Smooth muscle cell (in vitro differentiated cells): Measurements from ENCODE around the gene MOB2. TPM values are rescaled to one million over a fixed set of nuclear protein-coding genes. Genes with fewer than 3 reads are reported as not detected.

ENCODE experiments used
- DNase-seq: peaks from one replicate; lab custom pipeline; 2025; ENCODE audit not compliant: unreplicated experiment; lab: John Stamatoyannopoulos, UW
- H2AFZ ChIP-seq: fragments of 200-600 bp; sonication (generic); 2 replicates; pipeline ENCODE4 v1.6.0; 2016; ENCODE audit warnings: antibody characterized with exemption, low read depth, mild to moderate bottlenecking
- H3F3A ChIP-seq: fragments of 200-600 bp; sonication (generic); 2 replicates; pipeline ENCODE4 v1.6.0; 2017; ENCODE audit warnings: antibody characterized with exemption, low read depth
- H3K27ac ChIP-seq: fragments of 200-600 bp; sonication (generic); 2 replicates; pipeline ENCODE4 v1.5.1; 2016; ENCODE audit warnings: low read depth, mild to moderate bottlenecking
- H3K27me3 ChIP-seq: fragments of 200-600 bp; sonication (generic); 2 replicates; pipeline ENCODE4 v1.6.1; 2016; ENCODE audit warnings: low read depth, mild to moderate bottlenecking
- H3K36me3 ChIP-seq: fragments of 200-600 bp; sonication (generic); 2 replicates; pipeline ENCODE4 v1.5.1; 2016; ENCODE audit warnings: low read depth
- H3K4me1 ChIP-seq: fragments of 200-600 bp; sonication (generic); 2 replicates; pipeline ENCODE4 v1.5.1; 2016; ENCODE audit warnings: low read depth
- H3K4me2 ChIP-seq: fragments of 200-600 bp; sonication (generic); 2 replicates; pipeline ENCODE4 v1.6.0; 2016; ENCODE audit warnings: mild to moderate bottlenecking
- H3K4me3 ChIP-seq: fragments of 200-600 bp; sonication (generic); 2 replicates; pipeline ENCODE4 v1.5.1; 2016; ENCODE audit warnings: mild to moderate bottlenecking
- H3K79me2 ChIP-seq: fragments of 200-600 bp; sonication (generic); 2 replicates; pipeline ENCODE4 v1.6.0; 2016; ENCODE audit warnings: low read depth, mild to moderate bottlenecking
- H3K9ac ChIP-seq: fragments of 200-600 bp; sonication (generic); 2 replicates; pipeline ENCODE4 v1.6.0; 2016; ENCODE audit warnings: low read depth
- H3K9me3 ChIP-seq: fragments of 200-600 bp; sonication (generic); replicated peaks from 2 replicates; pipeline ENCODE4 v1.5.1; 2016; ENCODE audit warnings: low read depth
- H4K20me1 ChIP-seq: fragments of 200-600 bp; sonication (generic); 2 replicates; pipeline ENCODE4 v1.6.0; 2016; ENCODE audit warnings: low read depth
- CTCF ChIP-seq: fragments of 200-600 bp; sonication (generic); IDR thresholded peaks from 2 replicates; pipeline ENCODE4 v1.5.1; 2017; ENCODE audit warnings: borderline replicate concordance, mild to moderate bottlenecking, antibody characterized with exemption; ENCODE audit not compliant: insufficient read depth, poor library complexity, severe bottlenecking
- WGBS: methylation state at CpG from one replicate; pipeline ENCODE4 v1.1.7; 2016; ENCODE audit warnings: low lambda C conversion rate; 5-methylcytosine and 5-hydroxymethylcytosine counted together
- polyA plus RNA-seq: library from polyadenylated mRNA; unstranded; fragments of >200 nt; fragmentation: Nextera tagmentation; extraction: Ambion mirVana; gene quantifications from 2 replicates; pipeline ENCODE4 v1.2.1, GENCODE V29; 2016
- total RNA-seq: library from RNA; depleted of rRNA; stranded (reverse); fragments of >200 nt; gene quantifications from 2 replicates; pipeline ENCODE4 v1.2.3, GENCODE V29; 2014

Gene MOB2
- total and polyA plus RNA-seq, 2 experiments from 2014 or later: 2.5 to 24.0 TPM

GRCh38 chr11:1482581-1483444 lies 3.8 kb downstream of the MOB2 start:
- WGBS: 95% methylated on average over 32 of the region's 32 CpGs
- no peak overlapping the region for H2AFZ ChIP-seq
- no peaks in the 10 kb centered on the region for H3K36me3 ChIP-seq
- no peak for DNase-seq
- H3K9ac ChIP-seq: no peak overlapping the region
- no peak overlapping the region for H3K4me3 ChIP-seq
- no peak for TF ChIP-seq CTCF
- H4K20me1 ChIP-seq: peaks cover 85% of the 10 kb centered on the region
- no peak overlapping the region for H3K4me2 ChIP-seq
- no peaks in the 10 kb centered on the region for H3K79me2 ChIP-seq
- no peaks in the 10 kb centered on the region for H3F3A ChIP-seq
- H3K27ac ChIP-seq: no peak overlapping the region
- no peaks in the 10 kb centered on the region for H3K4me1 ChIP-seq
- no peaks in the 10 kb centered on the region for H3K9me3 ChIP-seq
- H3K27me3 ChIP-seq: no peaks in the 10 kb centered on the region

- no peak overlapping the region for H3K4me3 ChIP-seq
- no peak overlapping the region for H3K27ac ChIP-seq
- no peak overlapping the region for H2AFZ ChIP-seq
- no peaks in the 10 kb centered on the region for H3K36me3 ChIP-seq
- TF ChIP-seq CTCF: no peak
- H3K9me3 ChIP-seq: no peaks in the 10 kb centered on the region
- H3K79me2 ChIP-seq: no peaks in the 10 kb centered on the region
- H4K20me1 ChIP-seq: peaks cover 77% of the 10 kb centered on the region
- no peak overlapping the region for H3K4me2 ChIP-seq
- H3K9ac ChIP-seq: no peak overlapping the region
- H3F3A ChIP-seq: no peaks in the 10 kb centered on the region
- DNase-seq: no peak
- 96% methylated on average over 14 of the region's 16 CpGs for WGBS
- H3K27me3 ChIP-seq: no peaks in the 10 kb centered on the region
- H3K4me1 ChIP-seq: no peaks in the 10 kb centered on the region
Observed at GRCh38 chr11:1481861-1482441, 4.6 kb downstream of the MOB2 start.

GRCh38 chr11:1481483-1481825 lies 5.1 kb downstream of the MOB2 start:
- TF ChIP-seq CTCF: no peak
- H4K20me1 ChIP-seq: peaks cover 73% of the 10 kb centered on the region
- no peak overlapping the region for H3K27ac ChIP-seq
- H3K4me2 ChIP-seq: no peak overlapping the region
- H3K79me2 ChIP-seq: no peaks in the 10 kb centered on the region
- H3K27me3 ChIP-seq: no peaks in the 10 kb centered on the region
- H3K9me3 ChIP-seq: no peaks in the 10 kb centered on the region
- H3K4me1 ChIP-seq: no peaks in the 10 kb centered on the region
- H2AFZ ChIP-seq: no peak overlapping the region
- no peak overlapping the region for H3K4me3 ChIP-seq
- DNase-seq: no peak
- 92% methylated on average over 2 of the region's 2 CpGs for WGBS
- H3K36me3 ChIP-seq: no peaks in the 10 kb centered on the region
- no peak overlapping the region for H3K9ac ChIP-seq
- no peaks in the 10 kb centered on the region for H3F3A ChIP-seq
